ENCODE data around the gene KMT2C. TPM values are rescaled to one million over a fixed set of nuclear protein-coding genes. Genes with fewer than 3 reads are reported as not detected.
A peak's percentile ranks its signal among the peaks of the same experiment; 100 is the strongest.
"Not testable (repeated sequence)": the region's sequence is repeated elsewhere in the genome, so short reads cannot be mapped to it uniquely, and the experiment has no call there.

Gene KMT2C
- total RNA-seq, 1 experiment from 2014 or later, result 18.9 TPM

DNA sequence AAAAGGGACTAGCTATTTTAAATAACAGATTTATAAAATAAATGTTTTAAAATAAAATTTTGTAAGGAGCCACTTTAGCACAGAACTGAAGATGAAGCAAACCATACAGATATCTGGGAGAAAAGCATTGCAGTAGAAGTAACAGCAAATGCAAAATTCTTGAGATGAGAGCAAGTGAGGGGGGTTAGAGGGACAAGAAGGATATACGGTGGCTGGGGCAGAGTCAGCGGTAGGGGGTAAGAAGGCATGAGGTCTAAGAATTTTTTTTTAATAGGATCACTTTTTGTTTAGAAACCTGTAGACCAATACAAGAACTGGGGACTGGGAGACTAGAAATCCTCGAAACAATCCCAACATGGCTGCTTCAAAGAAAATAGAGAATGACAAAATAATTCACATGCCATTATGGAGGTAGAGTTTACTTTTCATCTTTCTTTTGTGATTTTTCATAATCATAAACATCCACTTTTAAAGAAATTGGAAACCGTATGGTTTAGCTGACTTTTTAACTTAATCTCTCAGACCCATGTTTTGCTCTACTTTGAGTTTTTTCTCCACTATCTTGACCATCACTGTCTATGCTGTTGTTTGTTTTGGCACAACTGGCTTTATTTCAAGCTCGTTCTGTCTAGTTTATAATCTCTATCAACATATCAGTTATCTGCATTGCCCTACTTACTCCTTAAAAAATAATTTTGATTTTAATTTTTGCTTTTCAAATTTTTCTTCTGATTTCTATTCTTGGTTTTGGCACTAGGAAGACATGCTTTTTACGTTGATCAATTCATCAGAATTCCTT lies 73.5 kb downstream of the KMT2C start:
- DNase-seq (ENCODE audit: low read depth), result no peak

DNA sequence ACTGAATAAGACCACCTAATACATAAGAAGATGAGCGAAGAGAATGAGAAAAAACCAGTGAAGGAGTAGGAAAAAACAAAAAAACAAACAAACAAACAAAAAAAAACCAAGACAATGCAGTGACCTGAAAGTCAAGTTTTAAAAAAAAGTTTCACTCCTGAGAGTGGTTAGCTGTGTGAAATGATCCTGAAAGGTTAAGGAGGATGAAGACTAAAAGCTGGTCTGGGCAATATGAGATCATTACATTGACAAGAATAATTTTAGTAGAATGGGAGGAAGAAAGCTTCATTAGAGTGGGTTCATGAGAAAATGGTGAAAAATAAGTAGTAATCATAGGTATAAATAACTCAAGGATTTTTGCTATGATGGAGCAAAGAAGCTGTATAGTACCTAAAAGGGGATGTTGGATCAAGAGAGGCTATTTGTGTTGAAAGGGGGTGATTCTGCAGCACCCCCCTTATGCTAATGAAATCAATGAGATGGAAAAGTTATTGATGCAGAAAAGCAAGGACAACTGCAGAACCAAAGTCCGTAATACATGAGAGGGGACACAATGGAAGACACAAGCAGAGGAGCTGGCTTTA lies 80.2 kb downstream of the KMT2C start:
- DNase-seq (ENCODE audit: low read depth), result no peak

DNA sequence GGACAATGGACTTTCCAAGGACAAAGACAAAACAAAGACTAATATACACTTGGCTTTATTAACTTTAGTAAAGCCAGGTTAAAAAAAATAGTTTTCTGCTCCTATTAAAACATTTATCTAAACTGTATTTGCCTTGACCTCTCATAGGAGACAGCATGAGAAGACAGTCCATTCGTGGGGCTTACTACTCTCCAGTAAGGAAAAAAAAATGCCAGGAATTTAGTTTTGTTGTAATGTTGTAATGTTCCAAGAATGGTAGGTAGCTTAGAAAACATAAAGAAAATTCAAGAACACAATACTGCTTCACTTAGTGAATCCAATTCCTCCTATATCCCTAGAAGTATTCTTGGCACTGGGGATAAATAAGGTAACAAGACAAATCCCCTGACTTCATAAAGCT lies 81.7 kb downstream of the KMT2C start:
- peak; percentile 40 for DNase-seq (ENCODE audit: low read depth)

DNA sequence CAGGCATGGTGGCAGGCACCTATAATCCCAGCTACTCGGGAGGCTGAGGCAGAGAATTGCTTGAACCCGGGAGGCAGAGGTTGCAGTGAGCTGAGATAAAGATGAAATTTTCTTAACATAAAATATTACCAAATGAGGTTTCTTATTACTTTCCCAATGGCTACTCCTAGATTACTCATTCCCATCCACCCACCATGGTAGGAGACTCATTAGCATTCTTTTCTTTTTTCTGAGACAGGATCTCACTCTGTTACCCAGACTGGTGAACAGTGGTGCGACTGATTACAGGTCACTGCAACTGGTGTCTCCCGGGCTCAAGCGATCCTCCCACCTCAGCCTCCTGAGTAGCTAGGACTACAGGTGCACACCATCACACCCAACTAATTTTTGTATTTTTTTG lies 82.5 kb downstream of the KMT2C start:
- not testable (repeated sequence) for DNase-seq (ENCODE audit: low read depth)

GRCh38 chr7:152351747-152352146 lies 84.1 kb downstream of the KMT2C start:
- DNase-seq (ENCODE audit: low read depth), result not testable (repeated sequence)

DNA sequence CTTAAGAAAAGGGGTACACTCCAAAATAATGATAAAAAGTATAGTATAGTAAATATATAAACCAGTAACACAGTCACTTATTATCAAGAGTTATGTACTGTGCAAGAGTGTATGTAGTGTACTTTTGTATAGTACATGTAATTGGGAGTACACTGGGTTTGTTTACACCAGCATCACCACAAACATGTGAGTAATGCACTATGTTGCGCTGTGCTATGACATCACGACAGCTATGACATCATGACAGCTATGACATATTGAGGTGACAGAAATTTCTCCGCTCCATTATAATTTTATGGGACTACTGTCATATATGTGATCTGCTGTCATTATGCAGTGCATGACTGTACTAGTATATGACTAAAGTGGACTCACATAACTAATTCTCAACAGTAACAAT lies 84.6 kb downstream of the KMT2C start:
- peak; percentile 13 for DNase-seq (ENCODE audit: low read depth)

DNA sequence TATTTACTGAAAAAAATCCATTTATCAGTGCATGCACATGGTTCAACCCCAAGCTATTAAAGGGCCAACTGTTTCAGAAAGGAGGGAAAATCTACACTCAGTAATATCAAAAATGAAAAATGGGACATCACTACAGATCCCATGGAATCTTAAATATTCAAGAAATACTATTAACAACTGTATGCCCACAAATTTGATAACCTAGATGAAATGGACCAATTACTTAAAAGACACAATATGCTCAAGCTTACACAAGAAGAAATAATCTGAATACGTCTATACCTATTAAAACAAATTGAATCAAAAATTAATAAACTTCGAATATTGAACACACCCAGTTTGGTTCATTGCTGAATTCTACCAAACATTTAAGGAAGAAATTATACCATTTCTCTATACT lies 87.9 kb downstream of the KMT2C start:
- no peak for DNase-seq (ENCODE audit: low read depth)

DNA sequence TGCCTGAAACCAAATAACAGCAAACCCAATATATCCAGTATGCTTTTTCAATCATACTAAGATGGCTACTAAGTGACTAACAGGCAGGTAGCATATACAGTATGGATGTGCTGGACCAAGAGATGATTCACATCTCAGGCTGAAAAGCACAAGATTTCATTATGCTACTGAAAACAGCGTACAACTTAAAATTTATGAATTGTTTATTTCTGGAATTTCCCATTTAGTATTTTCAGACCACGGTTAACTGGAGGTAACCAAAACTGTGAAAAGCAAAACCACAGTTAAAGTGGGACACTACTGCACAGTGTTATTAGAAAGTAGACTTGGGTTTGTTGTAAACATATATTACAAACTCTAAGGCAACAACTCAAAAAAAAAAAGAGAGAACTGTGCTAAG lies 91.5 kb downstream of the KMT2C start:
- DNase-seq (ENCODE audit: low read depth), result peak; percentile 13

- no peak for DNase-seq (ENCODE audit: low read depth)
These were observed 93.0 kb downstream of the KMT2C start for GRCh38 chr7:152342796-152343195.

- no peak for DNase-seq (ENCODE audit: low read depth)
These were observed 93.9 kb downstream of the KMT2C start for GRCh38 chr7:152341914-152342236.

DNA sequence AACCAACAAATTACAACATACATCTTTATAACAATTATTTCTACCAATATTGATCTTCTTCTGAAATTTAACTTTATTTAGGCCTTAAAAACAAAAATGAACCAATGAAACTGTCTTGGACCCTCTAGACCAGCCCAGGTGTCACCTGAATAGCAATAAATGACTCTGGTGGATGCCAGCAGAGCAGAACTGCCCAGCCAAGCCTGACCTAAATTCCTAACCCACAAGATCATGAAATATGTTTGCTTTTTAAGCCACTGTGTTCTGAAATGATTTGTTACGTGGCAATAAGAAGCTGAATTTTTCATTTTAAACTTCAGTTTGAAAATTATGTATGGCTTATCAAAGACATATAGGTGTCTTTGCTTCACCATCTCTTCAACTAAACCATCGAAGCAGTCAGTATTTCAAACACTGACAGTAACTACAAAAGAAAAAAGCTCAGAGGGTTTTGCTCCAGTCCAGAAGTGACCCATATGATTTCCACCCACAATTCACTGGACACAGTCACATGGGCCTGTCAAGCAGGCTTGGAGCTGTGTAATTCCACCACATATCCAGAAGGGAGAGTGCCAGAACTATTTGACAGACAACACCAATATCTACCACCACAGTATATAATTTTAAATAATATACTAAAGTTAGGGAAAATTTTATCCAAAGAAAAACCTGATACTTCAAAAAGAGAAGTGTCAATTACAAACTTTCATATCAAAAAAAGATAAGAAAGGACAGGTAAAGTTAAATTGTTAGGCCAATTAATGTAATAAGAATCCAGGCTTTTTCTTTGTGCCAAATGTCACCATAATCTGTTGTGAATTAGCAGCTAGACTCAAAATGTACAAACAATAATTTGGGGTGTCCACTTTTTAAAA lies 94.5 kb downstream of the KMT2C start:
- DNase-seq (ENCODE audit: low read depth), result peak; percentile 63

GRCh38 chr7:152340161-152340560 lies 95.6 kb downstream of the KMT2C start:
- DNase-seq (ENCODE audit: low read depth), result no peak

DNA sequence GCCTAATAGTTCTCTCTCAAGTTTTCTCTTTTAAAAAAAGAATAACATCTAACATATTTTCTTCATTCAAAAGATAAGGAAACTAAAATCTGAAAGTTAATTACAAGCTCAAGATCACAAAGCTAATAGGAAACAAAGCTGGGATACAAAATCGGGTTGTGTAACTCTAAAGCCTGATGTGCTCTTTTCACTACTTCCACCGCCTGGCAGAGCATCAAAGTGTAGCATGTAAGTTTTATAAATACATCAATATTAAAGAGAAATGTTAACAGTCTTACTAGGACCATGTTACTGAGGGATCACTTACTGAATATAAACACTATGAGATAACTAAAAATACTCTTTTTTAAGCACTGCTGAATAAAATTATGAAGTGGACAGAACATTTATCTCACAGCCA lies 97.2 kb downstream of the KMT2C start:
- DNase-seq (ENCODE audit: low read depth), result no peak

- DNase-seq (ENCODE audit: low read depth), result peak; percentile 60
These were observed 98.9 kb downstream of the KMT2C start for GRCh38 chr7:152336754-152337368.

DNA sequence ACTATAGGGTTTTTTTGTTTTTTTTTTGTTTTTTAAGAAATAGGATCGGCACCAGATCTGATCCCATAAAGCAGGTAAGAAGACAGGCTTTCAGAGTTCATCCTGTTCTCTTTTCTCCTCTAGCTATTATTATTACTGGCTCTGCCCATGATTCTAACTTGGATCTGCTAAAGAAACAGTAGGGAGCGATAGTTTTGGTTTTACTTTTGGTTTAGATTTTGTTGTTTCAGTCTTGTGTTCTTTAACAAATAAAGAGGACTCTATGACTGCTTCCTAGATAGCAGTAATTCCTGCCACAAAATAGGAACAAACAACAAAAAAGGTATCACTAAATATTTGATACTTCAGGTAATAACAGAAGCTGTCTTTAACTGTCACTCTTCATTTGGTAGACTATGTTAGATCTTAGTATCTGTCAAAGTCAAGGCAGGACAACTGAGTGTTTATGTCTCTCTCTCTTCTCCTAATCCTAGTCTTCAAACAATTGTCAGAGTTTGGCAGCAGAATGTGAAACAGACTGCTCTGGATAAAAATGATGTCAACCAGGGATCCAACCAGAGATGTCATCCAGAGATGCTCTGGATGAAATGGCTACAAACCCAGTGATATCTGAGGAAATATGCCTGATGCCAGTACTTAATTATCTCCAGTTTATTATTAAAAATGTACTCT lies 99.8 kb downstream of the KMT2C start:
- DNase-seq (ENCODE audit: low read depth), result no peak

- no peak for DNase-seq (ENCODE audit: low read depth)
These were observed 102.7 kb downstream of the KMT2C start for GRCh38 chr7:152333134-152333533.

- DNase-seq (ENCODE audit: low read depth), result no peak
These were observed 105.0 kb downstream of the KMT2C start for GRCh38 chr7:152330827-152331226.

DNA sequence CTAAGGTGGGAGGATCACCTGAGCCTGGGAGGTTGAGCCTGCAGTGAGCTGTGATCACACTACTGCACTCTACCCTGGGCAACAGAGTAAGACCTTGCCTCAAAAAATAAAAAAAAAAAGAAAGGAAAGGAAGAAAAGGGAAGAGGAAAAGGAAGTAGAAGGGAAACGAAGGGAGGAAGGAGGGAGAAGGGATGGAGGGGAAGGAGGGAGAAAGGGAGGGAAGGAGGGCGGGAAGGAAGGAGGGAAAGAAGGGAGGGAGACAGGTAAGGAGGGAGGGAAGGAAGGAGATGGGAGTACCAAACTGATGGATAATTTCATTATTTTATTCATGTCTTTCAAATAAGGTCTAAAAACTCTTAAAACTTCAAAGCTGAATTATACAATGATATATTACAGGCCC lies 106.3 kb downstream of the KMT2C start:
- no peak for DNase-seq (ENCODE audit: low read depth)

GRCh38 chr7:152328234-152328633 lies 107.6 kb downstream of the KMT2C start:
- no peak for DNase-seq (ENCODE audit: low read depth)

DNA sequence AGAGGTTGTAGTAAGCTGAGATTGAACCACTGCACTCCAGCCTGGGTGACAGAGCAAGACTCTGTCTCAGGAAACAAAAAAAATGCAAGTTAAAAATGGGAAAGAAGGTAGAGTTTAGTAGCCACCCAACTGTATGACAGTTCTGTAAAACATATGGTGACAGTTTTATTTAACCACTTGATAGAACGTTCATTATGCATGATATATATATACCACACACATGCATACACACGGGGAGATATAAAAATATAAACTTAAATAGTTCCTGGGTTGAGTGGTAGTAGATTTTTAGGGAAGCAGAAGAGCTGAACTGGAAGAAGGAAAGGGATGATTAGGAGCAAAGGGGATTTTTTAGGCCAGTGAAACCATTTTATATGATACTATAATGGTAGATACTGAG lies 120.0 kb downstream of the KMT2C start:
- no peak for DNase-seq (ENCODE audit: low read depth)

GRCh38 chr7:152313831-152314604 lies 121.8 kb downstream of the KMT2C start:
- peak; percentile 97 for DNase-seq (ENCODE audit: low read depth)

Measured in M059J (cell line).